H1 (cell line): ENCODE measurements around the gene BNC2. TPM values are rescaled to one million over a fixed set of nuclear protein-coding genes. Genes with fewer than 3 reads are reported as not detected.

ENCODE experiments used
- CTCF ChIA-PET: fragments of 300-600 bp; sonication (Branson Sonifier 250); formaldehyde crosslinking; loops from one replicate; lab custom pipeline; 2021; ENCODE audit not compliant: partially characterized antibody; lab: Charles Lee
- POLR2A ChIA-PET: fragments of 300-600 bp; sonication (Branson Sonifier 250); formaldehyde crosslinking; loops from one replicate; lab custom pipeline; 2021; ENCODE audit warnings: inconsistent platforms; ENCODE audit not compliant: partially characterized antibody; lab: Charles Lee
- DNase-seq, 2 experiments: peaks; one replicate each; pipeline versions ENCODE4 v3.0.0 to v3.0.0-alpha.2; 2010 to 2022; ENCODE audit warnings: low spot score in 2 of 2, low read depth in 1 of 2, mixed read lengths in 1 of 2
- FAIRE-seq: peaks from 2 replicates; lab custom pipeline; 2011; peaks lifted over from hg19 to GRCh38; lab: Jason Lieb, UNC
- H2AFZ ChIP-seq: 2 replicates; pipeline ENCODE4 v1.8.1; 2012; ENCODE audit warnings: low read length, inconsistent platforms
- H2AK5ac ChIP-seq: 2 replicates; pipeline ENCODE4 v1.6.1; 2013; ENCODE audit warnings: low read depth, low read length
- H2BK120ac ChIP-seq: replicated peaks from 2 replicates; pipeline ENCODE3; 2013; ENCODE audit warnings: low read depth, low read length, inconsistent platforms
- H2BK12ac ChIP-seq: 2 replicates; pipeline ENCODE4 v1.6.1; 2013; ENCODE audit warnings: low read depth, low read length
- H2BK15ac ChIP-seq: 2 replicates; pipeline ENCODE4 v1.6.1; 2013; ENCODE audit warnings: low read length
- H2BK20ac ChIP-seq: 2 replicates; pipeline ENCODE4 v1.6.1; 2013; ENCODE audit warnings: low read length
- H2BK5ac ChIP-seq: 2 replicates; pipeline ENCODE4 v1.6.1; 2013; ENCODE audit warnings: low read depth, low read length
- H3K14ac ChIP-seq: 2 replicates; pipeline ENCODE4 v1.6.1; 2013; ENCODE audit warnings: inconsistent platforms; ENCODE audit not compliant: insufficient read length
- H3K18ac ChIP-seq: 2 replicates; pipeline ENCODE4 v1.6.1; 2013; ENCODE audit warnings: low read length; ENCODE audit errors: extremely low read depth
- H3K23ac ChIP-seq: 2 replicates; pipeline ENCODE4 v1.6.1; 2013; ENCODE audit warnings: inconsistent platforms; ENCODE audit not compliant: insufficient read length
- H3K23me2 ChIP-seq: 2 replicates; pipeline ENCODE4 v1.6.1; 2013; ENCODE audit warnings: low read depth, low read length
- H3K27ac ChIP-seq: 2 replicates; pipeline ENCODE4 v1.6.1; 2011; ENCODE audit warnings: low read depth, low read length, inconsistent platforms
- H3K27me3 ChIP-seq, 4 experiments: replicated peaks in 1 of 4; 1 replicate in 1 of 4; 2 replicates in 3 of 4; pipeline versions ENCODE4 v1.6.1 to v1.8.1; 2011 to 2013; ENCODE audit warnings: low read length in 3 of 4, mild to moderate bottlenecking in 3 of 4, inconsistent platforms in 2 of 4, mixed read lengths in 2 of 4, moderate library complexity in 1 of 4; ENCODE audit not compliant: control insufficient read depth in 3 of 4, insufficient read depth in 3 of 4; ENCODE audit errors: extremely low read depth in 1 of 4
- H3K36me3 ChIP-seq, 4 experiments: 2 replicates each; pipeline versions ENCODE4 v1.6.1 to v1.8.1; 2011 to 2013; ENCODE audit warnings: mild to moderate bottlenecking in 4 of 4, low read length in 3 of 4, moderate library complexity in 2 of 4, control low read depth in 1 of 4, inconsistent platforms in 1 of 4; ENCODE audit not compliant: insufficient read depth in 4 of 4, control insufficient read depth in 2 of 4
- H3K4ac ChIP-seq: replicated peaks from 2 replicates; pipeline ENCODE3; 2013; ENCODE audit warnings: low read length, low read depth, mixed read lengths, inconsistent platforms; ENCODE audit not compliant: insufficient read length
- H3K4me1 ChIP-seq, 4 experiments: replicated peaks in 1 of 4; 1 replicate in 1 of 4; 2 replicates in 3 of 4; pipeline versions ENCODE4 v1.6.1 to v1.8.1; 2011 to 2013; ENCODE audit warnings: low read length in 3 of 4, inconsistent platforms in 2 of 4, mixed read lengths in 1 of 4; ENCODE audit not compliant: insufficient read depth in 4 of 4, control insufficient read depth in 3 of 4
- H3K4me2 ChIP-seq, 2 experiments: 2 replicates each; pipeline versions ENCODE4 v1.6.1 to v1.8.1; 2011 to 2013; ENCODE audit warnings: low read depth in 2 of 2, low read length in 2 of 2, control low read depth in 1 of 2, inconsistent platforms in 1 of 2, mild to moderate bottlenecking in 1 of 2; ENCODE audit not compliant: insufficient read depth in 1 of 2
- H3K4me3 ChIP-seq, 4 experiments: fragments of 200-600, 300-600 bp in 1 of 4; sonication (generic), shearing (Covaris generic), sonication (Bioruptor Twin) in 1 of 4; 2 replicates each; pipeline versions ENCODE4 v1.5.1 to v1.8.1; 2011 to 2016; ENCODE audit warnings: low read length in 4 of 4, low read depth in 3 of 4, control low read depth in 2 of 4, inconsistent platforms in 2 of 4, mild to moderate bottlenecking in 2 of 4, mixed read lengths in 1 of 4, moderate library complexity in 1 of 4; ENCODE audit not compliant: insufficient read depth in 2 of 4; ENCODE audit errors: extremely low read depth in 1 of 4
- H3K56ac ChIP-seq: replicated peaks from 2 replicates; pipeline ENCODE3; 2013; ENCODE audit warnings: low read depth, mild to moderate bottlenecking, mixed read lengths, low read length, inconsistent platforms; ENCODE audit not compliant: insufficient read length
- H3K79me1 ChIP-seq: 2 replicates; pipeline ENCODE4 v1.6.1; 2013; ENCODE audit warnings: low read depth, low read length, control low read depth
- H3K79me2 ChIP-seq, 2 experiments: 2 replicates each; pipeline versions ENCODE4 v1.6.1 to v1.8.1; 2012 to 2013; ENCODE audit warnings: low read length in 2 of 2, mild to moderate bottlenecking in 2 of 2, inconsistent platforms in 1 of 2; ENCODE audit not compliant: insufficient read depth in 2 of 2, control insufficient read depth in 1 of 2
- H3K9ac ChIP-seq, 4 experiments: replicated peaks in 1 of 4; 1 replicate in 1 of 4; 2 replicates in 3 of 4; pipeline versions ENCODE4 v1.6.1 to v1.8.1; 2011 to 2013; ENCODE audit warnings: low read depth in 3 of 4, low read length in 3 of 4, control low read depth in 2 of 4, mild to moderate bottlenecking in 2 of 4, moderate library complexity in 2 of 4, inconsistent platforms in 1 of 4; ENCODE audit errors: extremely low read depth in 1 of 4
- H3K9me3 ChIP-seq, 2 experiments: 2 replicates each; pipeline versions ENCODE4 v1.6.1 to v1.8.1; 2012 to 2013; ENCODE audit warnings: mild to moderate bottlenecking in 2 of 2, moderate library complexity in 2 of 2, control low read depth in 1 of 2, inconsistent platforms in 1 of 2, low read depth in 1 of 2, low read length in 1 of 2, mixed read lengths in 1 of 2; ENCODE audit not compliant: insufficient read depth in 2 of 2
- H4K20me1 ChIP-seq, 2 experiments: replicated peaks in 1 of 2; 2 replicates each; pipeline versions ENCODE3 to v1.8.1; 2011 to 2013; ENCODE audit warnings: inconsistent platforms in 2 of 2, low read length in 2 of 2, mild to moderate bottlenecking in 1 of 2; ENCODE audit not compliant: insufficient read depth in 2 of 2, control insufficient read depth in 1 of 2
- H4K5ac ChIP-seq: 2 replicates; pipeline ENCODE4 v1.6.1; 2013; ENCODE audit warnings: low read length, low read depth, mixed read lengths, inconsistent platforms; ENCODE audit not compliant: insufficient read length
- H4K8ac ChIP-seq: 2 replicates; pipeline ENCODE4 v1.8.0; 2013; ENCODE audit warnings: mild to moderate bottlenecking, moderate library complexity, low read length, inconsistent platforms; ENCODE audit not compliant: insufficient read depth; ENCODE audit errors: extremely low read depth
- H4K91ac ChIP-seq: replicated peaks from 2 replicates; pipeline ENCODE3; 2013; ENCODE audit warnings: low read length, mixed read lengths, inconsistent platforms; ENCODE audit not compliant: insufficient read length
- JUND ChIP-seq: IDR thresholded peaks from 2 replicates; pipeline ENCODE4 v1.6.1; 2011; ENCODE audit warnings: mild to moderate bottlenecking, improper control_type of control experiment, low read length
- WGBS, 2 experiments: shearing (Covaris generic) in 1 of 2; methylation state at CpG; one replicate each; pipeline versions ENCODE4 v1.1.6 to v1.1.7; 2013 to 2015; ENCODE audit warnings: low lambda C conversion rate in 2 of 2, mixed read lengths in 2 of 2, inconsistent platforms in 1 of 2, low coverage in 1 of 2, missing lambda C conversion rate in 1 of 2; ENCODE audit not compliant: insufficient replicate concordance in 2 of 2, insufficient coverage in 1 of 2, insufficient read length in 1 of 2; ENCODE audit errors: extremely low coverage in 1 of 2, missing lambda C conversion rate in 1 of 2; 5-methylcytosine and 5-hydroxymethylcytosine counted together
- polyA plus RNA-seq, 7 experiments: library from polyadenylated mRNA; depleted of rRNA in 3 of 7; stranded (reverse) in 5 of 7; unstranded in 2 of 7; fragments of >200 nt in 5 of 7; fragments of 200-250 nt in 2 of 7; gene quantifications; 1 replicate in 5 of 7; 2 replicates in 1 of 7; 4 replicates in 1 of 7; pipeline versions ENCODE4 v1.2.1 to v1.2.3, GENCODE V29; 2011 to 2013; ENCODE audit warnings: missing spikeins in 2 of 7, mixed read lengths in 2 of 7
- total RNA-seq: library from RNA; stranded (reverse); fragmentation: NEBNext Ultra II Directional; extraction: Animal tissue kit (Norgen Biotek cat#: 25700); gene quantifications from 2 replicates; pipeline ENCODE4 v1.2.1, GENCODE V29; 2021

Gene BNC2
- total and polyA plus RNA-seq, 2 of the 8 experiments (the other 6 are each of a cell fraction or from before 2014, with no cell fraction given): 16.0 to 26.8 TPM

DNA sequence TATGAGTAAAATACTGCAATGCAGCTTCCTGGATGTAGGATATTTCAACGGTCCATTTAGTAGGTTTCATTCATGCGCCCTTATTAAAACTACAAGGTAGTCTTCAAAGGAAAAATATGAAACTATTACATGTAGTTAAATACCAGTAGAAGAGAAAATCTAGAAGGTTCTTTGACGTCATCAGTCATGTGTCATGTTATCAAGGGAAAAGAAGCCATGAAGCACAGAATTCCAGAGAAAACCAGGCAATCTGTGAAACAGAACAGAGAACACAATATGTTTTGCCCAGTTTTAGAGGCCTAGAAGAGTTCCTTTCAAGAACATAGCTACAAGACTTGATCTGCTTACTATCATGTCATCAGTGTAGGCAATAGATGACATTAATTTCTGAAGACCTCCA lies 38.4 kb downstream of the BNC2 start:
- POLR2A ChIA-PET: interaction anchor here (0.7 kb wide), 1 partner anchor 105 kb away, joined by 3 read pairs; no protein-coding TSS in a partner anchor
- Histone ChIP-seq H3K79me2 (peaks cover 4 to 63% of the 10 kb centered on the region in 2 experiments), H4K20me1 (no peaks in the 10 kb centered on the region)

More for the DNA sequence above, 38.4 kb downstream of the BNC2 start:
- H3K23ac ChIP-seq: no peak overlapping the region
- no peak overlapping the region for H4K8ac ChIP-seq
- 88% methylated on average over 3 of the region's 3 CpGs; no CpG with 5 or more reads in 1 of the 2 experiments for WGBS, 2 experiments
- no peak overlapping the region for H2BK5ac ChIP-seq
- H2BK120ac ChIP-seq: no peak overlapping the region
- no peak overlapping the region for H3K27ac ChIP-seq
- no peaks in the 10 kb centered on the region for H3K9me3 ChIP-seq
- no peak overlapping the region for H4K91ac ChIP-seq
- H2BK12ac ChIP-seq: no peak overlapping the region
- H3K27me3 ChIP-seq: no peaks in the 10 kb centered on the region
- H2BK20ac ChIP-seq: no peak overlapping the region
- no peak overlapping the region for H3K4ac ChIP-seq
- H3K9ac ChIP-seq: no peak overlapping the region
- DNase-seq (no peak), FAIRE-seq (no peak)
- no peak overlapping the region for H2BK15ac ChIP-seq
- H3K23me2 ChIP-seq: no peaks in the 10 kb centered on the region
- no peak overlapping the region for H4K5ac ChIP-seq
- no peak overlapping the region for H3K18ac ChIP-seq
- H3K36me3 ChIP-seq: no peaks in the 10 kb centered on the region; a peak in 1 of 8 replicates
- H3K56ac ChIP-seq: no peak overlapping the region
- H2AK5ac ChIP-seq: no peak overlapping the region
- CTCF ChIA-PET: no interaction called here
- no peaks in the 10 kb centered on the region; the same call in none of the 2 replicates for H3K79me1 ChIP-seq
- no peak overlapping the region for H2AFZ ChIP-seq
- TF ChIP-seq JUND: no peak
- peaks cover 3 to 16% (median 7%) of the 10 kb centered on the region in 4 experiments for H3K4me1 ChIP-seq
- H3K14ac ChIP-seq: no peak overlapping the region
- H3K4me3 ChIP-seq: no peak overlapping the region
- no peak overlapping the region for H3K4me2 ChIP-seq
